ENCODE data around the gene ZNF853. TPM values are rescaled to one million over a fixed set of nuclear protein-coding genes. Genes with fewer than 3 reads are reported as not detected.

The ZNF853 gene
- total and polyA plus RNA-seq, 2 donors (not counting 3 experiments of a cell fraction or from before 2014, with no cell fraction given): 0.47 to 0.58 TPM

- Histone ChIP-seq H4K20me1 (replicated peaks; ENCODE audit: control insufficient read depth, extremely low read depth, insufficient read depth, low read length) (no peaks in the 10 kb centered on the region), H3K4me3 (replicated peaks in 1 of 3; ENCODE audit: insufficient read depth in 1 of 3, low read depth in 1 of 3, low read length in 3 of 3) (no peak overlapping the region), H3K27me3 (ENCODE audit: control insufficient read depth in 2 of 2, insufficient read depth in 2 of 2, low read length in 2 of 2) (no peaks in the 10 kb centered on the region), H3K79me2 (ENCODE audit: control insufficient read depth, insufficient read depth, low read length) (no peaks in the 10 kb centered on the region), H3K27ac (ENCODE audit: insufficient read depth, low read depth, low read length) (no peak overlapping the region), H3K9me3 (replicated peaks; ENCODE audit: control insufficient read depth, insufficient read depth, low read length) (no peaks in the 10 kb centered on the region), H3K4me2 (ENCODE audit: insufficient read depth, low read length) (no peak overlapping the region), H3K9ac (replicated peaks; ENCODE audit: extremely low read depth, insufficient read depth, low read length) (no peak overlapping the region), H3K4me1 (ENCODE audit: control insufficient read depth, extremely low read depth, insufficient read depth, low read length) (no peaks in the 10 kb centered on the region), H3K36me3 (ENCODE audit: control insufficient read depth in 2 of 2, extremely low read depth in 1 of 2, insufficient read depth in 2 of 2, low read length in 2 of 2) (no peaks in the 10 kb centered on the region), H3K9me1 (replicated peaks; ENCODE audit: control insufficient read depth, extremely low read depth, insufficient read depth, low read length) (no peaks in the 10 kb centered on the region), H2AFZ (ENCODE audit: low read depth, low read length) (no peak overlapping the region)
- intact Hi-C loops (cut with micrococcal nuclease) (loop anchor here (5.0 kb wide), 1 partner anchor 132 kb away; the partner anchor contains the start of gene ZNF12), dilution Hi-C loops (cut with MboI; ENCODE audit: extremely low pct_ligation_motif_present, low sequenced_read_pairs) (no loop called here)
- ChIA-PET POLR2A (no interaction called here), CTCF (interaction anchor here (0.6 to 3.9 kb wide), 6 partner anchors 10 to 59 kb away, joined by 3 to 20 read pairs (median 11); partner anchors contain the start of gene INTS15)
- FAIRE-seq: no peak
- DNase-seq (ENCODE audit: low read depth, low spot score): no peak
- no peak for TF ChIP-seq POLR2AphosphoS5 (IDR thresholded peaks at IDR 0.05; ENCODE audit: insufficient read depth, low read depth, low read length)
- TF ChIP-seq GATA2 (IDR thresholded peaks at IDR 0.05; ENCODE audit: insufficient read depth, insufficient read length, low read depth, low read length): no peak
- TF ChIP-seq CTCF (IDR thresholded peaks at IDR 0.05; ENCODE audit: extremely low read depth in 1 of 2, insufficient read depth in 1 of 2, low read depth in 1 of 2, low read length in 2 of 2): no peak
- no peak for TF ChIP-seq POLR2A (IDR thresholded peaks at IDR 0.05; ENCODE audit: low read depth, low read length)
- TF ChIP-seq, protein P1, sequence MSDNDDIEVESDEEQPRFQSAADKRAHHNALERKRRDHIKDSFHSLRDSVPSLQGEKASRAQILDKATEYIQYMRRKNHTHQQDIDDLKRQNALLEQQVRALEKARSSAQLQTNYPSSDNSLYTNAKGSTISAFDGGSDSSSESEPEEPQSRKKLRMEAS (IDR thresholded peaks at IDR 0.05; ENCODE audit: insufficient read depth, insufficient read length): no peak
- no peak for TF ChIP-seq EZH2 (IDR thresholded peaks at IDR 0.05; ENCODE audit: borderline replicate concordance, low read depth, low read length, severe bottlenecking)
- no peak for TF ChIP-seq JUN (IDR thresholded peaks at IDR 0.05; ENCODE audit: borderline replicate concordance, insufficient read depth, insufficient read length, low read depth)
- TF ChIP-seq MYC (IDR thresholded peaks at IDR 0.05; ENCODE audit: low read depth, low read length): no peak
- BruUV-seq (replicated peaks): no TSS peak
Observed at GRCh38 chr7:6575281-6576023, 40.0 kb upstream of the ZNF853 start.
